Parathyroid adenoma (tissue), 2 donors: ENCODE data around the gene SCN4A.

Source experiments
- H2AFZ ChIP-seq: fragments of 300-600 bp; sonication (generic); one replicate; pipeline ENCODE4 v1.7.0; 2017; ENCODE audit warnings: antibody characterized with exemption, mild to moderate bottlenecking
- H3K27ac ChIP-seq: fragments of 300-600 bp; sonication (generic); one replicate; pipeline ENCODE4 v1.7.0; 2017
- H3K27me3 ChIP-seq: fragments of 300-600 bp; sonication (generic); one replicate; pipeline ENCODE4 v1.7.0; 2017; ENCODE audit warnings: low read length; ENCODE audit not compliant: control insufficient read depth, insufficient read depth
- H3K36me3 ChIP-seq: fragments of 300-600 bp; sonication (generic); one replicate; pipeline ENCODE4 v1.7.0; 2017; ENCODE audit warnings: low read length; ENCODE audit not compliant: control insufficient read depth, insufficient read depth
- H3K4me1 ChIP-seq: fragments of 300-600 bp; sonication (generic); one replicate; pipeline ENCODE4 v1.7.0; 2017; ENCODE audit warnings: control low read depth
- H3K4me2 ChIP-seq: fragments of 300-600 bp; sonication (generic); one replicate; pipeline ENCODE4 v1.7.0; 2017; ENCODE audit warnings: low read length
- H3K4me3 ChIP-seq: fragments of 300-600 bp; sonication (generic); one replicate; pipeline ENCODE4 v1.7.0; 2017; ENCODE audit warnings: low read depth, low read length
- H3K79me2 ChIP-seq: fragments of 300-600 bp; sonication (generic); one replicate; pipeline ENCODE4 v1.7.0; 2017; ENCODE audit warnings: control low read depth
- H3K9ac ChIP-seq: fragments of 300-600 bp; sonication (generic); one replicate; pipeline ENCODE4 v1.7.0; 2017; ENCODE audit warnings: mild to moderate bottlenecking
- H3K9me3 ChIP-seq: fragments of 300-600 bp; sonication (generic); one replicate; pipeline ENCODE4 v1.7.0; 2017; ENCODE audit warnings: low read length; ENCODE audit not compliant: control insufficient read depth
- CTCF ChIP-seq: fragments of 300-600 bp; sonication (generic); IDR thresholded peaks from one replicate; pipeline ENCODE4 v1.7.0; 2017; ENCODE audit warnings: antibody characterized with exemption, mild to moderate bottlenecking
- donor health status: primary hyperparathyroidism.

SCN4A gene

GRCh38 chr17:63976702-63977101 lies 4.0 kb upstream of the SCN4A start:
- no peak overlapping the region for H3K9ac ChIP-seq
- no peaks in the 10 kb centered on the region for H3K79me2 ChIP-seq
- no peak overlapping the region for H3K27ac ChIP-seq
- H3K4me2 ChIP-seq = no peak overlapping the region
- TF ChIP-seq CTCF = no peak
- no peak overlapping the region for H3K4me3 ChIP-seq
- H3K27me3 ChIP-seq = no peaks in the 10 kb centered on the region
- no peak overlapping the region for H2AFZ ChIP-seq
- no peaks in the 10 kb centered on the region for H3K9me3 ChIP-seq
- no peaks in the 10 kb centered on the region for H3K36me3 ChIP-seq
- H3K4me1 ChIP-seq = peaks cover 3% of the 10 kb centered on the region

DNA sequence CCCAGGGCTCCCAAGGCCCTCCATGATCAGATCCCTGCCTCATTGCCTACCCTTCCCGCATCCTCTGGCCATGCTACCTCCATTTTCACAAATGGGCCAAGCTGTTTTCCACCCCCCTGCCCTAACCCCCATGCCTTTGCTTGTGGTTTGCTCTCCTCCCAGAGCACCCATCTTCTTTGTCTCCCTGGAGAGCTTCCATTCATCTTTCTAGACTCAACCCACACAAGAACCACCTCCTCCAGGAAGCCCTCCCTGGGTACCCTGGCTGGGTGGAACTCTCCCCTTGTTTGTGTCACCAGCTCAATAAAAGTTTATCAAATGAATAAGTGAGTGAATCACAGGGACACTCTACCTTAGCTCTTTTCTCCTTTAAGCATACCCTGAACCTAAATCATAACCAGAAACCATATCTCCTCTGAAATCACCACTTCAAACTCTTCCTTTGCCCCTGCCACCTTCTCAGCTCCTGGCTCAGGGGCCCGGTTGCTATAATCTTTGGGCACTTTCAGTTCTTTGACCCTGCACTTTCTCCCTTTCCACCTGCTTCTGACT lies 2.9 kb upstream of the SCN4A start:
- H3K4me1 ChIP-seq = peaks cover 3% of the 10 kb centered on the region
- H3K27ac ChIP-seq = no peak overlapping the region
- H3K79me2 ChIP-seq = no peaks in the 10 kb centered on the region

DNA sequence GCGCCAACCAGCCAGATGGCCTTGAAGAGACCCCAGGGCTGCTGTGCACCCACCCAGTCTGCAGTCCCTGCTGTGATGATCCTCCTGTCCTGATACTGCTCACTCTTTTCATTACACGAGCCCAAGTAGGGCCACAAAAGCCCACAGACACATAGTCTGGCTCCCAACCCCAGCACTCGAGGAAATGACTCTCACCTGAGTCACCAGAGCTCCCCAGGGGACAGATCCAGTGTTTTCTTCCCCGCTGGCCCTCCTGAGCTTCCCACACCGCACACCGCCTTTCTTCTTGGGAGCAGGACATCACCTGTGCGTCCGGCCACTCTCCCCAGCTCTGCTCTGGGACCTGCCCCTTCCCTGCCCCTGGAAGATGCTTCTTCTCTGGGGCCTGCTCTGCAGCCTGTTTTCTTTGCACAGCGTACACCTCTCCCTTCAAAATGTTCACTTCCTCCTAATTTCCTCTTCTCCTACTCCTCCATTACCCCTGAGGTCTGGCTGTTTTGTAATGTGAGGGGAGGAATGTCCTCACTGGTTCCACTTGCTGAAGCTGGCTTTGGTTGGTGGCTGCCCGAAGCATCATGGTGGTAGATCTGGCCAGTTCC lies 2.0 kb upstream of the SCN4A start:
- H3K4me3 ChIP-seq = no peak overlapping the region
- no peaks in the 10 kb centered on the region for H3K27me3 ChIP-seq
- no peak overlapping the region for H3K27ac ChIP-seq
- no peaks in the 10 kb centered on the region for H3K36me3 ChIP-seq
- no peak overlapping the region for H3K9ac ChIP-seq
- no peak overlapping the region for H2AFZ ChIP-seq
- no peaks in the 10 kb centered on the region for H3K9me3 ChIP-seq
- no peak overlapping the region for H3K4me2 ChIP-seq
- H3K79me2 ChIP-seq = no peaks in the 10 kb centered on the region
- TF ChIP-seq CTCF = no peak
- peaks cover 3% of the 10 kb centered on the region for H3K4me1 ChIP-seq

More for the DNA sequence above, 2.9 kb upstream of the SCN4A start:
- no peak overlapping the region for H2AFZ ChIP-seq
- no peak overlapping the region for H3K4me2 ChIP-seq
- no peaks in the 10 kb centered on the region for H3K36me3 ChIP-seq
- H3K9ac ChIP-seq = no peak overlapping the region
- TF ChIP-seq CTCF = no peak
- H3K9me3 ChIP-seq = no peaks in the 10 kb centered on the region
- no peaks in the 10 kb centered on the region for H3K27me3 ChIP-seq
- H3K4me3 ChIP-seq = no peak overlapping the region

GRCh38 chr17:63973930-63974593 lies 1.3 kb upstream of the SCN4A start:
- no peak overlapping the region for H2AFZ ChIP-seq
- H3K9ac ChIP-seq = no peak overlapping the region

More at GRCh38 chr17:63973930-63974593, 1.3 kb upstream of the SCN4A start:
- Histone ChIP-seq H3K36me3 (no peaks in the 10 kb centered on the region), H3K27ac (no peak overlapping the region), H3K27me3 (no peaks in the 10 kb centered on the region), H3K4me3 (no peak overlapping the region), H3K9me3 (no peaks in the 10 kb centered on the region), H3K4me1 (peaks cover 3% of the 10 kb centered on the region), H3K4me2 (no peak overlapping the region), H3K79me2 (no peaks in the 10 kb centered on the region)
- TF ChIP-seq CTCF = no peak
